VCaP (cell line): ENCODE results near the gene CORIN.

Experiments used
- H3K27ac ChIP-seq: fragments of 450-650 bp; 2 replicates; pipeline ENCODE4 v1.5.1; 2017
- TF ChIP-seq, protein P1 (sequence below): fragments of 450-650 bp; conservative IDR thresholded peaks from 2 replicates; pipeline ENCODE4 v1.5.1; 2017; ENCODE audit warnings: mild to moderate bottlenecking, moderate library complexity

The CORIN gene

DNA sequence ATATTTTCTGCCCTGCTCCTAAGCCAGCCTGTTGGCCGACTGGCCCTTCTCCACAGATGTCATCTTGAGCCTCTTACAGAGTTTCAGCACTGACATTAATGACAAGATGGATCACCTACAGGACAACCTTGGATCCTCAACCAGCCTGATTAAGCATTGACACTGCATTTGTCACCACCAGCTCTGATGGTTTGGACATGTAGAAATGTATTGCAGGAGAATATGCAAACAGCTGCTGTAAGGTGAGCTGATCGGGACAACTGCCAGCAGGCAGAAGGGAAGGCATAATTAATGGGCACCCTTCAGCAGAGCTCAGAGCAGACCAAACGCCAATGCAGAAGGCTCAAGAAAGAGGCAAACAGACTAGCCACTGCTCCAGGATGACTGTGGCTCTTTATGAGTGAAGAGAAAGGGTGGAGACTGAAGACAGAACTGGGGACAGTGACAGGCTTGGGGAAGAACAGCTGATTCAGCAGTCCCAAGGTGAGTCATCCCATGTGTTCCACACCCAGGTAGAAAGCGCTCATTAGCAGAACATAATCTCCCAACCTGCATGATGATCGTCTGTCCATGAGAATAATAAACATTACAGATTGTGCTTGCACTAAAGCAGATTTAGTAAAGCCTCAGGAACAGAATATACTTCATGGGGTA lies 6.7 kb downstream of the CORIN start:
- TF ChIP-seq, protein P1, sequence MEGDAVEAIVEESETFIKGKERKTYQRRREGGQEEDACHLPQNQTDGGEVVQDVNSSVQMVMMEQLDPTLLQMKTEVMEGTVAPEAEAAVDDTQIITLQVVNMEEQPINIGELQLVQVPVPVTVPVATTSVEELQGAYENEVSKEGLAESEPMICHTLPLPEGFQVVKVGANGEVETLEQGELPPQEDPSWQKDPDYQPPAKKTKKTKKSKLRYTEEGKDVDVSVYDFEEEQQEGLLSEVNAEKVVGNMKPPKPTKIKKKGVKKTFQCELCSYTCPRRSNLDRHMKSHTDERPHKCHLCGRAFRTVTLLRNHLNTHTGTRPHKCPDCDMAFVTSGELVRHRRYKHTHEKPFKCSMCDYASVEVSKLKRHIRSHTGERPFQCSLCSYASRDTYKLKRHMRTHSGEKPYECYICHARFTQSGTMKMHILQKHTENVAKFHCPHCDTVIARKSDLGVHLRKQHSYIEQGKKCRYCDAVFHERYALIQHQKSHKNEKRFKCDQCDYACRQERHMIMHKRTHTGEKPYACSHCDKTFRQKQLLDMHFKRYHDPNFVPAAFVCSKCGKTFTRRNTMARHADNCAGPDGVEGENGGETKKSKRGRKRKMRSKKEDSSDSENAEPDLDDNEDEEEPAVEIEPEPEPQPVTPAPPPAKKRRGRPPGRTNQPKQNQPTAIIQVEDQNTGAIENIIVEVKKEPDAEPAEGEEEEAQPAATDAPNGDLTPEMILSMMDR, result no peak
- no peak overlapping the region for H3K27ac ChIP-seq

DNA sequence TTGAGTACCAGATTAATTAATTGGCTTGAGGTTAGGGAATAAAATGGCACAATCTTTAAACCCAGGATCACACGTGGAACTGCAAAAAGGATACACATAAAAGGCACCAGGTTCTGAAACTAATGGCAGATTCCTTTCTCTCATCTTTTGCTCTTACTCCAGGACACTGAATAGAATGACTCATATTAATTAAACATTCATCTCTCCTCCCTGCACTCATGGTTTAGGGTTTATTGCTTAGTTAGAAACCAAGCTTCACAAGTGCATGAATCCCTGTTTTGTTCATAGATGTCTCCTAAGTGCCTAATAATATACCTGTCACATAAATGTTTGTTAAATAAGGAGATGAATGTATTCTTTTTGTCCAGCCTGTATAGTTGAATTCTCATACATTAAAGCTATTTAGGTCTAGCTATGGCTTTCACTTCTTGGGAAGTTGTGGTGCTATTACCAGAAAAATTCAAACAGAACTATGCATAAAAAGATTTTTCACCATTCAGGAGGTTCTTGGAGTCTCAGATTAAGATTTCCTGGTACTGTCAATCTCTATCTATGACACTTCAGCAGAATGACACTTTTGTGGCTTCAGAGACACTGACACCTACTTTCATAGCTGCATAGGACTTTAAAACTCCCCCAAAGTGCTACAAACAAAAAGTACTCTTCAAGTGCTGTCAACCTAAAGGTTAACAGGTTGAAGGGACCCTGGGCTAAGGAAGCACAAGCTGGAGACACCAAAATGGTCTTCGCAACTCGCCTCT lies 7.4 kb downstream of the CORIN start:
- no peak overlapping the region for H3K27ac ChIP-seq
- TF ChIP-seq, protein P1, result no peak

DNA sequence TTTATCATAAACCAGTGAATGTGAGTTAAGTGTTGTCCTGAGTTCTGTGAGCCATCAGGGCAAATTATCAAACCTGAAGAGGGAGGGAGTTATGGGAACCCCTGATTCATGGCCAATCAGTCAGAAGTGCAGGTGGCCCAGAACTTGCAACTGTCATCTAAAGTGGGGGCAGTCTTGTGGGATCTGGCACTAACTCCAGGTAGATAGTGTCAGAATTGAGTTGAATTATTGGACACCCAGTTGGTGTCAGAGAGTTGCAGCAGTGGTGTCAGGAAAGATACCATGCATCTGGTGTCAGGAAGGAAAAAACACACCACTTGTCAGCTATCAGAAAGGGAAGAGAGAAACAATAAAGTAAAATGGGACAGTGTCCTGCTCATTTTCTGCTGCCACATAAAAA lies 8.4 kb downstream of the CORIN start:
- no peak overlapping the region for H3K27ac ChIP-seq
- TF ChIP-seq, protein P1, result no peak

DNA sequence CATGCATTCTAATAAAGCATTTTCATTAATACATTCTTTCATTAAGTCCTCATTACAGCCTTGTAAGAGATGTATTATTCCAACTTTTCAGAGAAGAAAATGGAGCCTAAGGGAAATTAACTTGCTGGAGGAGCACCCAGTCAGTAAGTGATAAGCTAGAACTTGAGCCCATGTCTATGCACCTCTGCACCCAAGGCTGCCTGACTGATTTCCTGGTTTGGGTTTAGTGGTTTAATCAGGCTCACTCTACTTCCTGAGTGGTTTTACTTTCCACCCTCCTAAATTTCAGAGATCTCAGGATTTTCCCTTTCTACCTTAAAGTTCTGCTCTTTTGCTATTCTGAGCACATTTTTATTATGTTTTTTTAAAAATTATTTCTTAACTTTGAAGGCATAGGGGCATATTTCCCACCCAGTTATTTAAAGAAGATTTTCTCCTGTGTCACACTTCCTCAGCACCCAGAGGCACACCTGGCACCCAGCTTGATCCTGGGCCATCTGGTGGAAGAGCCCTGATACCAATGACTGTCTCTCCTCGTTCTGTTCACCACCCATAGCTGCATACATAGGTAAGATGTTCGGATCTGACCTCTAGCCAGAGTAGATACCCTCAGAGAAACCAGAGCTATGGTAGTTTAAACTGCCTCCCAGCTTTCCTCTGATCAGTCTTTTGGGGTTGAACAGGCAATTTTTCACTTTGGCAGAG lies 10.4 kb downstream of the CORIN start:
- no peak overlapping the region for H3K27ac ChIP-seq
- TF ChIP-seq, protein P1, result no peak

DNA sequence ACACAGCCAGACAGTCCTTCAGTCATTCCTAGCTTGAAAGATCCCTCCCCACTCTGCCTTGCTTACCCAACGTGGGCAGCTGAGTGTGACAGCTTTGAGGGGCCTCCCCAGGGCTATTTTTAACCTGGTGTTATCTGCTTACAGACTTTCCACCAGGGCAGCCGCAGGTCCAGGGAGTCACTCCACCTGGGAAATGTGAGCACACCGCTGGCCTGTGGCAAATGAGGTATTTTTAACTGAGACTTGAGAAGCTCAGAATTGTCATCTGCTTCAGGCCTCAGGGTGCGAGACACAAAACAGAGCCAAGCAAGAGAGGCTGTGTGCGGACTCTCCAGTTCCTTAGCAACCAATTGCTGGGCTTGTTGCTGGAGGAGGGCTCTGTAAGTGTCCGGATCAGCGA lies 13.0 kb downstream of the CORIN start:
- TF ChIP-seq, protein P1, result no peak
- no peak overlapping the region for H3K27ac ChIP-seq

DNA sequence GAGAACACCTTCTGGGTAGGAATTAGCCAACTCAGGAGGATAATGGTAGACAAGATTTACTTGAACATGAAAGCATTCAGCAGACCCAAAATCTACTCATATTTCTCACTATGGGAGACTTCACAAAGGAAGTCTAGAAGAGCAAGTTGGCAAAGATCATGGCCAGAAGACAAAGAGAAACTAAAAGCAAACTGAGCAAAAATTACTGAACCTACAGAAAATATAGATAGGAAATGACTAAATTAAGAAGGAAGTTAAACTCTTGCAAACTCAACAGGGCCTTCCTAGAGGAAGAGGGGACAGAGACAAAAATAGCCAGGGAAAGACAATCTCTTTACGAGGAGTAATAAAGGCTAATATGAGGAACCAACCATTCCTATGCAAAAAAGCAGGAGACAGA lies 18.7 kb downstream of the CORIN start:
- TF ChIP-seq, protein P1, result no peak
- H3K27ac ChIP-seq, result no peak overlapping the region

DNA sequence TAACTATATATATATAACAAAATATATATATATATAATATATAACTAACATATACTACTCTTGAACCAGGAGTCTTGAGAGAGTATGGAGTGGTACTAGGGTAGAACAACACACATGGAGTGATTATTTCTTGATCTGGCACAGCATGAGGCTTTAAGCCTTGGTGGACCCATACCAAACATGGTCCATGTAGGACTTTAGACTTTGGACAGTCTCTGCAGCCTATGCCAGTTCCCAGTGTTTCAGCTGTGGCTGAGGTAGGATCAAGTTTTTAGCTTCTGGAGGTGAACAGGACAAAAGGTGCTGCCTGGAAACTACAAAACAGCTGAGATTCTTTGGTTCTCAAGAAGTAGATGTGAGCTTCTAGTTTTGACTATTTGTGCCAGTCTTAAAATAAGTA lies 20.6 kb downstream of the CORIN start:
- no peak overlapping the region for H3K27ac ChIP-seq

More for the DNA sequence above, 20.6 kb downstream of the CORIN start:
- TF ChIP-seq, protein P1, result no peak
